Measurements from ENCODE around the gene GLB1L3.

Gene GLB1L3, protein sequence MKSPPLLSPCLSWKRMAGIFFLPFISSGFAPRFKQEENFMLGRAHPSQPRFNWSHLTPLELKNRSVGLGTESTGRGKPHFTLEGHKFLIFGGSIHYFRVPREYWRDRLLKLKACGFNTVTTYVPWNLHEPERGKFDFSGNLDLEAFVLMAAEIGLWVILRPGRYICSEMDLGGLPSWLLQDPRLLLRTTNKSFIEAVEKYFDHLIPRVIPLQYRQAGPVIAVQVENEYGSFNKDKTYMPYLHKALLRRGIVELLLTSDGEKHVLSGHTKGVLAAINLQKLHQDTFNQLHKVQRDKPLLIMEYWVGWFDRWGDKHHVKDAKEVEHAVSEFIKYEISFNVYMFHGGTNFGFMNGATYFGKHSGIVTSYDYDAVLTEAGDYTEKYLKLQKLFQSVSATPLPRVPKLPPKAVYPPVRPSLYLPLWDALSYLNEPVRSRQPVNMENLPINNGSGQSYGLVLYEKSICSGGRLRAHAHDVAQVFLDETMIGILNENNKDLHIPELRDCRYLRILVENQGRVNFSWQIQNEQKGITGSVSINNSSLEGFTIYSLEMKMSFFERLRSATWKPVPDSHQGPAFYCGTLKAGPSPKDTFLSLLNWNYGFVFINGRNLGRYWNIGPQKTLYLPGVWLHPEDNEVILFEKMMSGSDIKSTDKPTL

DNA sequence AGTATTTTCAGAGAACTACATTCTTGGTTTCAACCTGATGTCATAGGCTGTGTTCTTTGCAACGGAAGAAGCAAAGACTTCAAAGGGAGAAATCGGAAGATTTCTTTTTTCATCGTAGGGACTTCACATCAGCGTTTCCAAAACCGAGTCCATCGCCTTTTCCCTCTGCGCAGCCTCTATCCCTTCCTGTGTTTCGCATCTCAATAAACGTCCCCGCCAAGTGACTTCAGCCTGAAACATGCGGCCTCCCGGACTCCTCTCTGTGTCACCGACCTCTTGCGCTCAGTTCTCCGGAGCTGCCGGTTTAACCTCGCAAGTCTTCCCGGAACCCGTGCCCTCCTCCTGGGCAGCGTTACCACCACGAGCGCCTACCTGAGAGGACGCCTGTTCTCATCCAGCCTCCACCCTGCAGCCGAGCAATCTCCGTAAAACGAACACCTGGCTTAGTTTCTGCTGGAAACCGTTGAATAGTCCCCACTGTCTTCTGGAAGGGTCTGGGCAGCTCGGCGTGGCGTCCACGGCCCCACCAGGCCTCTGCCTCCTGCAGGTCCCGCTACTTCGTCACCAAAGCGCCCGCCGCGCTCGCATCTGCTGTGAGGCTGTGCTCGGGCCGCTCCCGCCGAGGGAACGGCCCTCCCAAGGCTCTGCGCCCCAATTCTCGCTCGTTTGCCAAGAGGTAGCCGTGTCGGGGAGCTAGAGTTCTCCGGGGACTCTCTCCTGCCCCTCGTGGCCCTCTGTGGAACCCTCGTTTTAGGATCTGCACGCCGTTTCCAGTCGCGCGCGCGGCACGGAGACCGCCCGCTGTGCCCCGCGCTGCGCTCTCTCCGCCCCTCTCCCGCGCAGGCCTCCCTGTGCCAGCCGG is at the start of gene GLB1L3:
Gene GLB1L3, plus strand, starts transcription at position 846 of the 862 bp plus-strand sequence. CDS start 362 bp downstream, outside the sequence.
- no peak for DNase-seq

DNA sequence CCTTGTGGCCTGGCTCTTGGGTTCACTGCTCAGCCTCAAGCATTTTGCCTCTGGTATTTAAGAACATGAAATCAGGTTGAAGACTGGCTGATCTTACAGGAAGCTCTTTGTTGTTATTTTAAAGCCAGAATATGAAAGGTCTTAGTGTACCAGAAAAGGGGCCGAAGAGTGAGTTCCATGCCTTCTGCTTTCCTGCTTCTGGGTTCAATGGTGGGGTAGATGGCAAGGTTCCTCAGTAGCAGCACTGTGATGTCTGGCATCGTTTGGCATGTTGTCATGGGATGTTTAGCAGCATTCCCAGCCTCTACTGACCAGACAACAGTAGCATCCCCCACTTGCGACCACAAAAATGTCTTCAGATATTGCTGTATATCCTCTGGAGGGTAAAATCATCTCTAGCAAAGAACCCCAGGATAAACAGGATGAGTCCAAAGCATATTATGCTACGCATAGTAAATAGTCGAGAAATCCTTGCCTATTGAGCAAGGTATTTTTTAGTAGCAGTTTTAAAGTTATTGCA is 49.3 kb upstream of the GLB1L3 start:
- DNase-seq: no peak

GRCh38 chr11:134228625-134229024 is 47.6 kb upstream of the GLB1L3 start:
- DNase-seq: no peak

- no peak for DNase-seq
These were observed 46.9 kb upstream of the GLB1L3 start for GRCh38 chr11:134229126-134229790.

DNA sequence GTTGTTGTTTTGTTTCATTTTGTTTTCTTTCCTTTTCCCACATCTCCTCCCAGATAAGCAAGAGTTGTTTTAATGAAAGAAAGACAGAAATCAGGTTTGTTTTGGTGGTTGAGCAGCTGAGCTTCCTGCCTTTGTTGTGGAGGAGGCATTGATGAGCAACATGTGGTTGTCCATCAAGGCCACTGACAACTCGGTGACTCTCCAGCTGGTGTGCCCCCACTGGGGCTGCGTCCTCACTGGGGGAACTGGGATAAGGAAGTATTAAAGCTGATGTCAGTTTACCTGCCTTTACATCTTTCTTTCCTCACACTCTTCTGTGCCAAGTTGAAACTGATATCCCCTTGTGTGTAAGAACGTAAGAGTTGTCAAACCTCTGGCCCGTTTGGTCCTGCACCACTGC is 45.8 kb upstream of the GLB1L3 start:
- no peak for DNase-seq

DNA sequence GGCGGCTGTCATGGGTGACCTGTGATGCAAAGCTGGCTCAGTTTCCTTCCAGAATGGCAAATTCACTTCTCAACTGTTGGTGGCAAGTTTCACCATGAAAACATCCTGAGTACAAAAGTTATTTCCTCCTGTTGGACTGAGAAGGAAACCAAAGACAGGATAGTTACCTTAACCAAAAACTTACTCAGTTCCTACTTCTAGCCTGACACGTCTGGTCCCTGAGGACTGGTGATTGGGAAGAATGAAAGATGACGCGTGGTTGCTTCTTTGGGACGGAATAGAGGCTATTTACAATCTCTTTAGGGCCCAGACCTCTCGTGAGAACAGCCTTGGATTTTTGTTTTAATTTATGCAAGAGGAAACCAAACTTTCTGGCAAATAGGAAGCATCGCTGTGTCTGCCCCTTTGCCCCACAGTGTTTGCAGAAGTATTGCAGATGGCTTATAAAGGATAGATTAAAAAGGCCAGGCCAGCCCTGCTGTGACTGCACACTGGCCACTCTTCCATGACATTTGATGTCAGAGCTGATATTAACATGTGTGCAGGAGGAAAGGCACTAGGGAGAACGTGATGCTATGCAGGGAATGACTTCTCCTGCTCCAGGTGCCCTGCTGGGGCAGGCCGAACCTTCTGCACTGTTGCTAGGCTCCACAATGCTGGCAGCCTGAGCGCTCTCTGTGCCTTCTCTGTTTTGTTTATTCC is 44.1 kb upstream of the GLB1L3 start:
- DNase-seq: no peak

GRCh38 chr11:134233729-134234179 is 42.4 kb upstream of the GLB1L3 start:
- DNase-seq: no peak

- no peak for DNase-seq
These were observed 40.8 kb upstream of the GLB1L3 start for GRCh38 chr11:134235399-134235798.

DNA sequence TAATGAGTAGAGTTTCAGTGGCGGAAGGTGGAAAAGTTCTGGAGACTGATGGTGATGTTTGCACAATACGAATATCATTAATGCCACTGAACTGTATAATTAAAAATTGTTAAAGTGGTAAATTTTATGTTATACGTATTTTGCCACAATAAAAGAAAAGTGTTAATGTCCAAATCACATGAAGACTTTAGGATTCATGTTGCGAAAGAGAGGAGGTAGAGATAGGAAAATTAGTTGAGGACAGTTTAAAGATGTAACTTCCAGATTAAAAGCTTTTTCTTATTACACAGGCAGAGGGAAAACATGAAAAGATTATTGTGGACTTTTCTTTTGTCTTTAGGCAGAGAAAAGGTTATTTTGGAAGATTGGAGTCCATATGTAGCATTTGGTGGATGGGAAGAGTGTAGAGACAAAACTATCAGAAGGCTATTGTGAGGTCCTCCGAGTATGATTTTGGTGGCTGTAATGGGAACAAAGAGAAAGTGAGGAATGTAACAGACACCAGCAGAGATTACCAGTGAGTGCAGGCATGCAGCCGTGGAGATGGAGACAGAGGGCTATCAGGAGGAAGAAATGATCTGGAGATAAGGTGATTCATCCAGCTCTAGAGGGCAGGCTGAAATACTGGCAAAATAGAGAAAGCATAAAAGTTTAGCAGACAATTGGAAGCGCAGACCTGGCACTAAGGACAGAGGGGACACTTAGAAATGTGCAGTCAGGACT is 39.2 kb upstream of the GLB1L3 start:
- no peak for DNase-seq

GRCh38 chr11:134237557-134237922 is 38.6 kb upstream of the GLB1L3 start:
- no peak for DNase-seq

DNA sequence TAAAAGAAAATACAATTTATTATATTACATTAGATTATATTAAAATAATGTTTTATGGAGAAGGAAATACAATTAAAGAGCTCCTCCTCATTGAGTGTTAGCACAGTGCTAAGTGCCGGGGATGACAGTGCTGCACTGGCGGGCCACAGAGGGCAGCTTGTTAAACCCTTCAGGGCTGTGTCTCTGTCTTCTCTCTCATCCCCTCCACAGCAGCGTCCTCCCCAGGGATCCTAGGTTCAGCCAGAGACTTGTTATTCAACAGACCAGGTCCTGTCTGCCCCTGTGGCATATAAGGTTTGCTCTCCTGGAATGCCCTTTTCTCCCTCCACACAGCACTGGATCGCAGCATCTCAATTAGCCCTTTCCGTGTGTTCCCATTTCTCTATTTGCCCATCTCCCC is 37.2 kb upstream of the GLB1L3 start:
- DNase-seq: no peak

- no peak for DNase-seq
These were observed 35.6 kb upstream of the GLB1L3 start for GRCh38 chr11:134240592-134240991.

DNA sequence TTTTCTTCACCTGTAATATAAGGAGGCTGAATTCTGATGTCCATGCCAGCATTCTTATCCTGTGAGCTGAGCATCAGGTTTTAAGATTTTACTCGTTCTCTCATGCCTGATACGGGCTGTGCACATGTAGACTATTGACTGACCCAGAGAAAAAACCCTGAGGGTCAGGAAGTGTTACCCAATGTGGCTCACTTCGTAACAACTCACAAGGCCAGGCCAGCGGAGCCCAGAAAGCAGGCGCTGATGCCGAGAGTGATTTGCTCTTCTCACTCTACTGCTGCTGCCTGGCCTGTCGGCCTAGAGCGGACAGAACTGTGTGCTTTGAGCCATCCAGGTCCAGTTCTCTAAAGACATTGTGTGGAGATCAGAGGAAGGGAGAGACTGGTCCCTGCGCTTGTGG is 33.8 kb upstream of the GLB1L3 start:
- DNase-seq: no peak

GRCh38 chr11:134243913-134244312 is 32.3 kb upstream of the GLB1L3 start:
- no peak for DNase-seq

DNA sequence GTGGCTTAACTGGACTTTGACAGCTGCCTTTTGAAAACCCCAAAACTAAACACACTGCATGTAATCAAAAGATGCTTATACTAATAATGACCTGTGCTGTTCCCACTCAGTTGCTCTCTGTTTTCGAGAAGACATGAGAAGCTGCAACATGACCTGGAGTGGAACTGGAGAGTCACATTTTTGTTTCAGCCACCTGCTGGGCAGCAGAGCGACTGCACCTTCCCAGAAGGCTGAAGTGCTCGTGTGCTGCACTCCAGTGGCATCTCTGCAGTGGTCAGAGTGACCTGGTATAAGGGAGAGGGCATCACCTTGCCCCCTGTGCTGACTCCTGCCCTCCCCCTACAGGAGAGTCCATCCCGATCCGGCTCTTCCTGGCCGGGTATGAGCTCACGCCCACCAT is 31.6 kb upstream of the GLB1L3 start:
- DNase-seq: no peak

DNA sequence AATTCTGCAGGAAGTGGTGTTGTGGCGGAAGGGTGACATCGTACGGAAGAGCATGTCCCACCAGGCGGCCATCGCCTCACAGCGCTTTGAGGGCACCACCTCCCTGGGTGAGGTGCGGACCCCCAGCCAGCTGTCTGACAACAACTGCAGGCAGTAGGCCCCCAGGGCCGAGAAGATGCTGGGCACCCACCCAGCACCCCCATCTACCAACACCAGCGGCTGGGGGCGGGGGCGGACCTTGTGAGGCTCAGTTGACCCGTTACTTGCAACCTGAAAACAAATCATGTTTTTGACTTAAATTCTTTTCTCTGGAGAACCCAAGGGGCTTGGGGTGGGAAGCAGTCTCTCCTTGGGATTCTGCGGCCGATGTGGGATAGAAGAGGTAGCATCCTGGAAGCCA is 30.7 kb upstream of the GLB1L3 start:
- DNase-seq: no peak

- DNase-seq: no peak
These were observed 30.1 kb upstream of the GLB1L3 start for GRCh38 chr11:134246100-134246499.

- no peak for DNase-seq
These were observed 29.5 kb upstream of the GLB1L3 start for GRCh38 chr11:134246678-134247077.

GRCh38 chr11:134248910-134249480 is 27.2 kb upstream of the GLB1L3 start:
- no peak for DNase-seq

DNA sequence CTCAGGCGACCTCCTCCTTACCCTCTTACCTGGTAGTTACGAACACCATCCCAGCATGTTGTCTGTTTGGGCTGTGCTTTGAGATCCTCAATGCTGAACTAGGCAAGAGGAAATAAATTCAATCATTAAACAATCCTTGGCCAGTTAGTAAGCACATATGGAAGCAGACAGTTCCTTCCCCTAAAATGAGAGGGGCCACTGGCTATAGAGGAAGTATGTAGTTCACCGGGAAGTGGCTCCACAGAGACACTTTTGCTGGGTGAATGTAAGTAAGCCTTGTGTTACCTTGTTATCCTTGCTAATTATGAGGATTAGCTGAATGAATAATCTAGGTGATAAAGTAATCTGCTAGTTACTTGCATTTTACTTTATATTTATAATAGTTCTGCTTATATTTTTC is 25.9 kb upstream of the GLB1L3 start:
- DNase-seq: no peak

- DNase-seq: no peak
These were observed 25.5 kb upstream of the GLB1L3 start for GRCh38 chr11:134250675-134251074.
